ENCODE results near the gene DENND2A. TPM values are rescaled to one million over a fixed set of nuclear protein-coding genes. Genes with fewer than 3 reads are reported as not detected.
A peak's percentile ranks its signal among the peaks of the same experiment; 100 is the strongest.
"Not testable (repeated sequence)": the region's sequence is repeated elsewhere in the genome, so short reads cannot be mapped to it uniquely, and the experiment has no call there.

The DENND2A gene
- polyA plus RNA-seq, 3 donors from 2014 or later, result not detected

GRCh38 chr7:140631021-140631420 lies 9.6 kb downstream of the DENND2A start:
- no peak for DNase-seq
- no peaks in the 10 kb centered on the region for H3K36me3 Mint-ChIP-seq
- no peaks in the 10 kb centered on the region for H3K4me1 Mint-ChIP-seq
- peaks cover 0 to 1% (median 0%) of the 10 kb centered on the region in 6 donors for H3K9me3 Mint-ChIP-seq
- H3K27me3 Mint-ChIP-seq (ENCODE audit: low read depth in 3 of 3), result peaks cover 4 to 12% (median 10%) of the 10 kb centered on the region in 3 donors
- H3K27ac Mint-ChIP-seq, result no peak overlapping the region
- no peak overlapping the region for H3K4me3 Mint-ChIP-seq

GRCh38 chr7:140625908-140626868 lies 14.4 kb downstream of the DENND2A start:
- H3K27ac Mint-ChIP-seq, result no peak overlapping the region
- H3K4me3 Mint-ChIP-seq, result no peak overlapping the region

GRCh38 chr7:140625192-140625558 lies 15.4 kb downstream of the DENND2A start:
- H3K4me3 Mint-ChIP-seq, DNase-seq, H3K27ac Mint-ChIP-seq, H3K9me3 Mint-ChIP-seq, H3K4me1 Mint-ChIP-seq, H3K36me3 Mint-ChIP-seq: not testable (repeated sequence)
- peaks cover 3 to 14% (median 5%) of the 10 kb centered on the region in 3 donors for H3K27me3 Mint-ChIP-seq (ENCODE audit: low read depth in 3 of 3)

More at GRCh38 chr7:140625908-140626868, 14.4 kb downstream of the DENND2A start:
- Mint-ChIP-seq H3K4me1 (no peaks in the 10 kb centered on the region), H3K9me3 (peaks cover 0 to 1% (median 0%) of the 10 kb centered on the region in 6 donors), H3K36me3 (no peaks in the 10 kb centered on the region), H3K27me3 (ENCODE audit: low read depth in 3 of 3) (peaks cover 3 to 14% (median 5%) of the 10 kb centered on the region in 3 donors)
- no peak for DNase-seq

GRCh38 chr7:140624392-140625191 lies 16.0 kb downstream of the DENND2A start:
- Mint-ChIP-seq H3K4me3 (no peak overlapping the region), H3K36me3 (no peaks in the 10 kb centered on the region), H3K27me3 (ENCODE audit: low read depth in 3 of 3) (peaks cover 3 to 14% (median 5%) of the 10 kb centered on the region in 3 donors), H3K27ac (no peak overlapping the region), H3K9me3 (peaks cover 0 to 1% (median 0%) of the 10 kb centered on the region in 6 donors), H3K4me1 (no peaks in the 10 kb centered on the region)
- no peak for DNase-seq

GRCh38 chr7:140623980-140624379 lies 16.6 kb downstream of the DENND2A start:
- Mint-ChIP-seq H3K36me3 (no peaks in the 10 kb centered on the region), H3K4me1 (no peaks in the 10 kb centered on the region), H3K27me3 (ENCODE audit: low read depth in 3 of 3) (peaks cover 3 to 14% (median 5%) of the 10 kb centered on the region in 3 donors), H3K27ac (no peak overlapping the region), H3K9me3 (no peaks in the 10 kb centered on the region), H3K4me3 (no peak overlapping the region)
- DNase-seq, result no peak

GRCh38 chr7:140621401-140622021 lies 19.1 kb downstream of the DENND2A start:
- Mint-ChIP-seq H3K27me3 (ENCODE audit: low read depth in 3 of 3) (peaks cover 3 to 11% (median 3%) of the 10 kb centered on the region in 3 donors), H3K4me1 (no peaks in the 10 kb centered on the region), H3K4me3 (no peak overlapping the region), H3K9me3 (no peaks in the 10 kb centered on the region), H3K36me3 (no peaks in the 10 kb centered on the region), H3K27ac (no peak overlapping the region)
- no peak for DNase-seq

- H3K27ac Mint-ChIP-seq; H3K36me3 Mint-ChIP-seq; H3K4me1 Mint-ChIP-seq; H3K4me3 Mint-ChIP-seq; H3K27me3 Mint-ChIP-seq (ENCODE audit: low read depth in 3 of 3); H3K9me3 Mint-ChIP-seq; DNase-seq: not testable (repeated sequence)
Measured at GRCh38 chr7:140619915-140620510, 20.6 kb downstream of the DENND2A start.

- no peaks in the 10 kb centered on the region for H3K4me1 Mint-ChIP-seq
- no peak overlapping the region for H3K4me3 Mint-ChIP-seq
- no peaks in the 10 kb centered on the region for H3K9me3 Mint-ChIP-seq
- DNase-seq, result no peak
- no peaks in the 10 kb centered on the region for H3K36me3 Mint-ChIP-seq
- H3K27ac Mint-ChIP-seq, result no peak overlapping the region
- peaks cover 0 to 6% (median 0%) of the 10 kb centered on the region in 3 donors for H3K27me3 Mint-ChIP-seq (ENCODE audit: low read depth in 3 of 3)
Measured at GRCh38 chr7:140619176-140619575, 21.4 kb downstream of the DENND2A start.

GRCh38 chr7:140618306-140618705 lies 22.3 kb downstream of the DENND2A start:
- Mint-ChIP-seq H3K36me3 (no peaks in the 10 kb centered on the region), H3K27ac (no peak overlapping the region), H3K4me1 (no peaks in the 10 kb centered on the region), H3K27me3 (ENCODE audit: low read depth in 3 of 3) (peaks cover 3 to 4% (median 3%) of the 10 kb centered on the region in 3 donors), H3K9me3 (no peaks in the 10 kb centered on the region), H3K4me3 (no peak overlapping the region)
- no peak for DNase-seq

- H3K27me3 Mint-ChIP-seq (ENCODE audit: low read depth in 3 of 3), result peaks cover 2 to 3% (median 3%) of the 10 kb centered on the region in 3 donors
- H3K36me3 Mint-ChIP-seq, result no peaks in the 10 kb centered on the region
- H3K9me3 Mint-ChIP-seq, result no peaks in the 10 kb centered on the region
- no peak overlapping the region for H3K4me3 Mint-ChIP-seq
- no peaks in the 10 kb centered on the region for H3K4me1 Mint-ChIP-seq
- no peak for DNase-seq
- no peak overlapping the region for H3K27ac Mint-ChIP-seq
Measured at GRCh38 chr7:140617081-140617480, 23.5 kb downstream of the DENND2A start.

- Mint-ChIP-seq H3K4me3 (no peak overlapping the region), H3K27ac (peak overlapping the region in 1 of 6 donors; percentile 71), H3K27me3 (ENCODE audit: low read depth in 3 of 3) (peaks cover 2 to 3% (median 3%) of the 10 kb centered on the region in 3 donors), H3K4me1 (no peaks in the 10 kb centered on the region), H3K36me3 (no peaks in the 10 kb centered on the region), H3K9me3 (no peaks in the 10 kb centered on the region)
- DNase-seq, result no peak
Measured at GRCh38 chr7:140616328-140616727, 24.3 kb downstream of the DENND2A start.

GRCh38 chr7:140611641-140612040 lies 29.0 kb downstream of the DENND2A start:
- H3K9me3 Mint-ChIP-seq, result no peaks in the 10 kb centered on the region
- no peaks in the 10 kb centered on the region for H3K36me3 Mint-ChIP-seq
- H3K27ac Mint-ChIP-seq, result no peak overlapping the region
- H3K4me3 Mint-ChIP-seq, result no peak overlapping the region
- no peak for DNase-seq
- H3K27me3 Mint-ChIP-seq (ENCODE audit: low read depth in 3 of 3), result peaks cover 3 to 4% (median 3%) of the 10 kb centered on the region in 3 donors
- no peaks in the 10 kb centered on the region for H3K4me1 Mint-ChIP-seq

Data from immature natural killer cell (primary cell).